Measurements from ENCODE around the gene FBL.

DNA sequence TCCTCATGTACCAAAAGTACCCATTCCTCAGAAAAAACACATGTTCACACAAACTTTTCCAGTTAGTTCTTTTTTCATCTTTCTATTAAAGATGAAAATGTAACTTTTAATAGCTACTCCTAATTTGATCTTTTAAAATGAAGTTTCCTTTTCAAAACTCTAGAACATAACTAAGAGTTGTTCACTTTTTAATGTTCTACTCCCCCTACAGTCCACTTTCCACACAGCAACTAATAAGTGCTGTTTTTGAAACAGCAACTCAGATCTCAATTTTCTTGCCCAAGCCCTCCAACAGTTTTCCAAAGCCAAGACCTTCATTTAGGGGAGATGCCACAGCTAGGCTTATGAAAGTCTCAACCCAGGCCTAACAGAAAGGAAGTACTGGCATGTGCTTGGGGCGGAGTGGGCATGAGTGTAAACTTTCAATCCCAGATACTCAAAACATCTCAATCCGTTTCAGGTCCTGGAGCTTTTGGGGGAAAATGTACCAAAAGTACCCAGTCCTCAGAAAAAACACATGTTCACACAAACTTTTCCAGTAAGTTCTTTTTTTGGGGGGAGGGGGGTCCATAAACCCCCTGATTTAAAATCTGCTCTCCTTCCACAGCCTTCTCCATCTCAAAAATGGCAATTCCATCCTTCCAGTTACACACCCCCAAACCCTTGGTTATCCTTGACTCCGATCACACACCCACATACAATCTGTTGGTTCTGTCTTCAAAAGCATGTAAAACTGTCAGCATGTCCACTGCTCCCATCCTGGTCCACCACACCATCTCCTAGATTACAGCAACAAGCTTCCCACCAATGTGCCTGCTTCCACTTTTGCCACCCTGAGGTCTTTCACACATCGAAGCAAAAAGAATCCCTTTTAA is 2.0 kb downstream of the FBL start:
- TF ChIP-seq SRF (IDR thresholded peaks at IDR 0.05; ENCODE audit: low read depth, low read length) (no peak), JUN (IDR thresholded peaks at IDR 0.05; ENCODE audit: low read depth, low read length) (no peak), MAX (IDR thresholded peaks at IDR 0.05) (no peak)
